ENCODE data around the gene ETNK2.

ETNK2 gene

DNA sequence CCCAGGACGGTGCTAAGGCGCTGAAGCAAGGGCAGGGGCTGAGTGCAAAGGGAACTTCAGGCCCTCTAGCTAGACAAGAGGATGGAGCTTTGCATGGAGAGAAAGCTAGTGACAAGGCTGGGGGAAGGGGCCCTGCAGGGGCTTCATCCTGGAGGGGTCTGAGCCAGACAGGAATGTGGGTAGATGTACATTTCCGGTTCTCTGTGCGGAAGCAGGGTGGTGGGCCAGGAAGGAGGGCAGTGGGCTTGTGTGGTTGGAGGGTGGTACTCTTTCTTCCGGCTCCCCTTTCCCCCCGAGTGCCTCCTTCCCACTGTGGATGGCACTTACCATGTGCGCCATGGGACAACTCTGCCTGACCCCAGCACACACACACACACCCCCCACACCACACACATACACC, 42.9 kb upstream of the ETNK2 start:
- peak overlapping the region in 1 of 2 donors; percentile 73 for H3K4me3 ChIP-seq (ENCODE audit: low read length in 2 of 2)
- no peaks in the 10 kb centered on the region for H3K36me3 ChIP-seq (replicated peaks in 1 of 2; ENCODE audit: control insufficient read depth in 2 of 2, insufficient read depth in 2 of 2, low read length in 2 of 2)
- no peak overlapping the region for H3K18ac ChIP-seq (ENCODE audit: low read length)
- H2BK15ac ChIP-seq (ENCODE audit: low read length): no peak overlapping the region
- H3K4ac ChIP-seq (ENCODE audit: low read length): no peak overlapping the region
- peak overlapping the region; percentile 87 for H3K23ac ChIP-seq (ENCODE audit: low read depth, low read length, poor library complexity)
- no peak overlapping the region for H2AK5ac ChIP-seq (ENCODE audit: low read depth, low read length)
- H2AFZ ChIP-seq (ENCODE audit: low read length): peak overlapping the region; percentile 49
- WGBS, 2 donors (ENCODE audit: extremely low coverage in 2 of 2, insufficient read length in 2 of 2, insufficient replicate concordance in 1 of 2): no CpG with 5 or more reads among the region's 7 CpGs
- H4K8ac ChIP-seq (ENCODE audit: low read depth, low read length): no peak overlapping the region
- DNase-seq (ENCODE audit: low spot score): no peak
- no peak overlapping the region for H4K91ac ChIP-seq (ENCODE audit: low read depth, low read length, poor library complexity)
- H3K4me1 ChIP-seq (ENCODE audit: control insufficient read depth in 2 of 2, insufficient read depth in 1 of 2, low read depth in 1 of 2, low read length in 2 of 2): peaks cover 4 to 7% of the 10 kb centered on the region in 2 donors
- peaks cover 0 to 4% of the 10 kb centered on the region in 2 donors for H3K9me3 ChIP-seq (replicated peaks in 1 of 2; ENCODE audit: control insufficient read depth in 2 of 2, insufficient read depth in 1 of 2, low read depth in 1 of 2, low read length in 2 of 2)
- H3K79me1 ChIP-seq (ENCODE audit: low read depth, low read length): peaks cover 2% of the 10 kb centered on the region
- no peak overlapping the region for H2BK120ac ChIP-seq (ENCODE audit: low read depth, low read length)
- no peak overlapping the region for H2BK5ac ChIP-seq (ENCODE audit: low read length)
- no peak overlapping the region for H3K4me2 ChIP-seq (ENCODE audit: insufficient read depth, low read length, poor library complexity, severe bottlenecking)
- H3K9ac ChIP-seq (ENCODE audit: low read depth, low read length, poor library complexity): no peak overlapping the region
- peaks cover 0 to 74% (median 12%) of the 10 kb centered on the region in 3 experiments for H3K27me3 ChIP-seq (ENCODE audit: control insufficient read depth in 3 of 3, insufficient read depth in 3 of 3, low read depth in 1 of 3, low read length in 3 of 3)
- no peak overlapping the region for H3K27ac ChIP-seq (replicated peaks; ENCODE audit: low read length)
- peak overlapping the region; percentile 85 for H2BK12ac ChIP-seq (ENCODE audit: low read length)
- H3K14ac ChIP-seq (ENCODE audit: low read length): peak overlapping the region; percentile 0

DNA sequence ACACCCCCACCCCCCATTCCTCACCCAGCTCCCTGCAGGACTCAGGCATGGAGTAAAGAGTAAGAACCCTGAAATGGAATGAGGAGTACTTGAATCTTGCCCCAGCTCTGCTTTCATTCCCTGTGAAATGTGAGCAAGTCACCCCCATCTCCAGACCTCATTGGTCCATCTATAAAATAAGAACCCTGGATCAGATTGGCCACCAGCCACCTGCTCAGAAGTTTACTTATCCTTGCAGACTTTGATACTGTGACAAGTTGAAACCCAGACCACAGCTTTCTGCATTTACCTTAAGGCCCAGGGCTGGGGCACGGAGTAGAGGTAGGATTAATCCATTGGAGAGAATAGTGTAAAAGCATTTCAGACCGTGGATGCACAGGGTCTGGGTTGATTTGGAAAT, 42.2 kb upstream of the ETNK2 start:
- H2AK5ac ChIP-seq (ENCODE audit: low read depth, low read length): no peak overlapping the region
- no peak overlapping the region for H2BK15ac ChIP-seq (ENCODE audit: low read length)
- H3K79me1 ChIP-seq (ENCODE audit: low read depth, low read length): peaks cover 2% of the 10 kb centered on the region
- H2BK120ac ChIP-seq (ENCODE audit: low read depth, low read length): no peak overlapping the region
- H4K8ac ChIP-seq (ENCODE audit: low read depth, low read length): no peak overlapping the region
- no peak overlapping the region for H2AFZ ChIP-seq (ENCODE audit: low read length)
- no peak overlapping the region for H2BK5ac ChIP-seq (ENCODE audit: low read length)
- H3K9me3 ChIP-seq (replicated peaks in 1 of 2; ENCODE audit: control insufficient read depth in 2 of 2, insufficient read depth in 1 of 2, low read depth in 1 of 2, low read length in 2 of 2): peaks cover 0 to 4% of the 10 kb centered on the region in 2 donors
- no peak overlapping the region for H3K4me3 ChIP-seq (ENCODE audit: low read length in 2 of 2)
- no peak overlapping the region for H3K4ac ChIP-seq (ENCODE audit: low read length)
- H3K27me3 ChIP-seq (ENCODE audit: control insufficient read depth in 3 of 3, insufficient read depth in 3 of 3, low read depth in 1 of 3, low read length in 3 of 3): peaks cover 0 to 75% (median 18%) of the 10 kb centered on the region in 3 experiments
- no peaks in the 10 kb centered on the region for H3K36me3 ChIP-seq (replicated peaks in 1 of 2; ENCODE audit: control insufficient read depth in 2 of 2, insufficient read depth in 2 of 2, low read length in 2 of 2)
- no peak overlapping the region for H3K4me2 ChIP-seq (ENCODE audit: insufficient read depth, low read length, poor library complexity, severe bottlenecking)
- H3K9ac ChIP-seq (ENCODE audit: low read depth, low read length, poor library complexity): no peak overlapping the region
- no peak overlapping the region for H3K18ac ChIP-seq (ENCODE audit: low read length)
- no peak for DNase-seq (ENCODE audit: low spot score)
- H3K14ac ChIP-seq (ENCODE audit: low read length): no peak overlapping the region
- H3K23ac ChIP-seq (ENCODE audit: low read depth, low read length, poor library complexity): no peak overlapping the region
- WGBS, 2 donors (ENCODE audit: extremely low coverage in 2 of 2, insufficient read length in 2 of 2, insufficient replicate concordance in 1 of 2): no CpG with 5 or more reads among the region's 2 CpGs
- H3K4me1 ChIP-seq (ENCODE audit: control insufficient read depth in 2 of 2, insufficient read depth in 1 of 2, low read depth in 1 of 2, low read length in 2 of 2): peaks cover 4 to 7% of the 10 kb centered on the region in 2 donors
- no peak overlapping the region for H4K91ac ChIP-seq (ENCODE audit: low read depth, low read length, poor library complexity)
- H2BK12ac ChIP-seq (ENCODE audit: low read length): no peak overlapping the region
- H3K27ac ChIP-seq (replicated peaks; ENCODE audit: low read length): no peak overlapping the region

DNA sequence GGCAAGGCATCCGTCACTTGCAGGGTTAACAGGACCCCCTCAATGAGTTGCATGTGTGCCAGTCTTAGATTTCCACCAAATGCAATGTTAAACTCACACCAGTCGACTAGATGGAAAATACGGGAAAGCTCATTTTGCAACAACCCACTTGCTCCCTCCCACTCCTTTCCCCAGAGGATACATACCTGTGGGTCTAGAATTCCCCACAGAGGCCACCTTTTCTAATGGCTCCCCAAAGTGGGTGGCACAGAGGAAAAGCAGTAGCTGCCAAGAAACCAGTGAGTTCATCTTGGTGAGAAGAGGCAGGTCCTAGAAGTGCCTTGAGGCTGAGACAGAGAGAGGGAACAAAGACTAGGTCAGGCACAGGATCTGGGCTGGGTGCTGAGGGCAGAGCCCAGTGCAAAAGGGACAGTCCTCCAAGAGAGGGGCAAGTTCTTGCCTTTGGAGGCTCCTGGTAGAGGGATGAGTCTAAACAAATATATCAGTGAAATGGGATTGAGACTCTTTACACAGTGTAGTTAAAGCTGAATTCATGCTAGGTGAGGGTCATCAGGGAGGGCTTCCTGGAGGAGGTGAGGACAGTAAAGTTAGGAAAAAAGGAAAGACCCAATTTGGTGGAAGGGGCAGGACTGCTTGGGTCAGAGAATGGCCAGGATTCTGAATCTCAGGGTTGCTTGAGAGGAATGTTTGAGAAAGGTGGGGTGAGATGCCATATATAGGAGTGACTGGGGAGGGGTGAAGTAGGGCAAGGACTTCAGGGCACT, 40.9 kb upstream of the ETNK2 start:
- Histone ChIP-seq H3K9ac (ENCODE audit: low read depth, low read length, poor library complexity) (no peak overlapping the region), H4K8ac (ENCODE audit: low read depth, low read length) (no peak overlapping the region), H3K4me2 (ENCODE audit: insufficient read depth, low read length, poor library complexity, severe bottlenecking) (no peak overlapping the region), H3K79me1 (ENCODE audit: low read depth, low read length) (peaks cover 2% of the 10 kb centered on the region), H2BK5ac (ENCODE audit: low read length) (no peak overlapping the region), H2BK12ac (ENCODE audit: low read length) (no peak overlapping the region), H3K4me3 (ENCODE audit: low read length in 2 of 2) (no peak overlapping the region), H2AFZ (ENCODE audit: low read length) (no peak overlapping the region), H3K4ac (ENCODE audit: low read length) (no peak overlapping the region), H2BK120ac (ENCODE audit: low read depth, low read length) (no peak overlapping the region), H3K14ac (ENCODE audit: low read length) (no peak overlapping the region), H3K18ac (ENCODE audit: low read length) (no peak overlapping the region), H2BK15ac (ENCODE audit: low read length) (no peak overlapping the region), H3K27ac (replicated peaks; ENCODE audit: low read length) (no peak overlapping the region), H3K23ac (ENCODE audit: low read depth, low read length, poor library complexity) (no peak overlapping the region), H3K27me3 (ENCODE audit: control insufficient read depth in 3 of 3, insufficient read depth in 3 of 3, low read depth in 1 of 3, low read length in 3 of 3) (peaks cover 0 to 76% (median 21%) of the 10 kb centered on the region in 3 experiments), H3K9me3 (replicated peaks in 1 of 2; ENCODE audit: control insufficient read depth in 2 of 2, insufficient read depth in 1 of 2, low read depth in 1 of 2, low read length in 2 of 2) (peaks cover 0 to 4% of the 10 kb centered on the region in 2 donors), H4K91ac (ENCODE audit: low read depth, low read length, poor library complexity) (no peak overlapping the region), H3K36me3 (replicated peaks in 1 of 2; ENCODE audit: control insufficient read depth in 2 of 2, insufficient read depth in 2 of 2, low read length in 2 of 2) (no peaks in the 10 kb centered on the region), H2AK5ac (ENCODE audit: low read depth, low read length) (no peak overlapping the region), H3K4me1 (ENCODE audit: control insufficient read depth in 2 of 2, insufficient read depth in 1 of 2, low read depth in 1 of 2, low read length in 2 of 2) (peaks cover 4 to 7% of the 10 kb centered on the region in 2 donors)
- WGBS, 2 donors (ENCODE audit: extremely low coverage in 2 of 2, insufficient read length in 2 of 2, insufficient replicate concordance in 1 of 2): no CpG with 5 or more reads among the region's 3 CpGs
- no peak for DNase-seq (ENCODE audit: low spot score)

DNA sequence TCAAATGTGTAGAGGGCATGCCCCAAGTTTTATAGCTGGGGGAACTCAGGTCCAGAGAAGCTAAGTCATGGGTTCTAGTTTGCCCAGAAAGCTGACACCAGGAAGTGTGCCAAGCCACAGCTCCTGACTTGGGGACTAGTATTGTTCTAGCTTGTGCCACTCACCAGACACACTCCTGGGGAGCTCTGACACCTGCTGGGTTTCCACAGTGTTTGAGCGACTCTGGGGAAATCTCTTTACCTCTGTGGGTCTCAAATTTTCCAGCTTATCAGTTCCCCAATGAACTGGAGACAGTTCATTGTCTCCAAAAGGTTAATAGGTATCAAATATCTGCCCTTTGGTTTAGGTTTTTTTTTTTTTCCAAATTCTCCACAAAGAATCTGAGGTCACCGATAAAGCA, 40.2 kb upstream of the ETNK2 start:
- no peak overlapping the region for H2AFZ ChIP-seq (ENCODE audit: low read length)
- no peak overlapping the region for H3K14ac ChIP-seq (ENCODE audit: low read length)
- no peak overlapping the region for H2BK12ac ChIP-seq (ENCODE audit: low read length)
- H4K91ac ChIP-seq (ENCODE audit: low read depth, low read length, poor library complexity): no peak overlapping the region
- no peaks in the 10 kb centered on the region for H3K36me3 ChIP-seq (replicated peaks in 1 of 2; ENCODE audit: control insufficient read depth in 2 of 2, insufficient read depth in 2 of 2, low read length in 2 of 2)
- no peak for DNase-seq (ENCODE audit: low spot score)
- peaks cover 2% of the 10 kb centered on the region for H3K79me1 ChIP-seq (ENCODE audit: low read depth, low read length)
- no peak overlapping the region for H3K4me3 ChIP-seq (ENCODE audit: low read length in 2 of 2)
- H3K4me1 ChIP-seq (ENCODE audit: control insufficient read depth in 2 of 2, insufficient read depth in 1 of 2, low read depth in 1 of 2, low read length in 2 of 2): peaks cover 4 to 7% of the 10 kb centered on the region in 2 donors
- no peak overlapping the region for H3K23ac ChIP-seq (ENCODE audit: low read depth, low read length, poor library complexity)
- H2AK5ac ChIP-seq (ENCODE audit: low read depth, low read length): no peak overlapping the region
- no peak overlapping the region for H2BK120ac ChIP-seq (ENCODE audit: low read depth, low read length)
- no CpG with 5 or more reads among the region's 2 CpGs for WGBS, 2 donors (ENCODE audit: extremely low coverage in 2 of 2, insufficient read length in 2 of 2, insufficient replicate concordance in 1 of 2)
- no peak overlapping the region for H3K9ac ChIP-seq (ENCODE audit: low read depth, low read length, poor library complexity)
- H3K27me3 ChIP-seq (ENCODE audit: control insufficient read depth in 3 of 3, insufficient read depth in 3 of 3, low read depth in 1 of 3, low read length in 3 of 3): peaks cover 0 to 77% (median 21%) of the 10 kb centered on the region in 3 experiments
- peaks cover 0 to 4% of the 10 kb centered on the region in 2 donors for H3K9me3 ChIP-seq (replicated peaks in 1 of 2; ENCODE audit: control insufficient read depth in 2 of 2, insufficient read depth in 1 of 2, low read depth in 1 of 2, low read length in 2 of 2)
- H4K8ac ChIP-seq (ENCODE audit: low read depth, low read length): no peak overlapping the region
- H3K4me2 ChIP-seq (ENCODE audit: insufficient read depth, low read length, poor library complexity, severe bottlenecking): no peak overlapping the region
- H3K27ac ChIP-seq (replicated peaks; ENCODE audit: low read length): no peak overlapping the region
- no peak overlapping the region for H3K18ac ChIP-seq (ENCODE audit: low read length)
- no peak overlapping the region for H2BK15ac ChIP-seq (ENCODE audit: low read length)
- H3K4ac ChIP-seq (ENCODE audit: low read length): no peak overlapping the region
- no peak overlapping the region for H2BK5ac ChIP-seq (ENCODE audit: low read length)

Measured in neuronal stem cell (in vitro differentiated cells).